Colon (tissue), 2 donors: ENCODE results near the gene GLIS1.

Experiments
- FAIRE-seq: peaks from 2 replicates; lab custom pipeline; 2012; peaks lifted over from hg19 to GRCh38; lab: Jason Lieb, UNC
- donor health status: control.
- donor health status: control.

Gene GLIS1

DNA sequence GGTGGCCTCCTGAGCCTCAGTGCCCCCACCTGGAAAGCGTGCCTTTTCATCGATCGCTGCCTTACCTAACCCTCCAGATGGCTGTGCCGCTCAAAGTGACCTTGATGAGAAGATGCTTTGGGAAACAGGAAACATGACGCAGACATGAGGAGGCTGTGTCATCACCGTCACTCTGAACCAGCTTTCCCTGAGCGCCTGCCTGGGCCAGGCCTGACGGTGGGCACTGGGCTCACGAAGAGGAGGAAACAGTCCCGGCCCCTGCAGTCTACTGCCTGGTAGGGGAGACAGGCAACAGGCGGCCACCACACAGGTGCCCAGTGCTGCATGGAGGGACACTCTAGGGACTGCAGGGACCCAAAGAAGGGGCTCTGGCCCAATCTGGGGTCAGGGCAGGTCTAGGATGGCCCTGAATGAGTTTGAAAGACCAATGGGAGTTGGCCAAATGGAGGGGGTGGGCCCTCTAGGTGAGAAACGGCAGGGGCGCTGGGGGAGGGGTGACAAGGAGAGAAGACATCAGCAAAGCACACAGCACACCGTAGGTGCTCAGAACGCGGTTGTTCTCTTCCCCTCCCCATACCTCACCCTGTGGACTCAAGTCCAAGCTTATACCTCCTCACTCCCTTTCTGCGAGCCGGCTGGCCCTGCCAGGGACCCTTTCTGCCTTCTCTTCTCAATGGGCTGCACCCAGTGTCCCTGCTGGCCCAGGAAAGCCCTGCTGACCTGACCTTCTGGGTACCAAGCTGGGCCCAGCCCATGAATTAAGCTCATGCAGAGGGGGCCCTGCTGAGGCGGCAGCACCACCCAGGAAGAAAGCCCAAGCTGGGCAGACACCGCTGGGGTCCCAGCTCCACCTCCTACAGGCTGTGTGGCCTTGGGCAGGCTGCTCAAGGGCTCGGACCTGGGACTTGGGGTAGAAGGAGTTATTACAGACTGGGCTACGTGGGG, 44.9 kb downstream of the GLIS1 start:
- no peak for FAIRE-seq

DNA sequence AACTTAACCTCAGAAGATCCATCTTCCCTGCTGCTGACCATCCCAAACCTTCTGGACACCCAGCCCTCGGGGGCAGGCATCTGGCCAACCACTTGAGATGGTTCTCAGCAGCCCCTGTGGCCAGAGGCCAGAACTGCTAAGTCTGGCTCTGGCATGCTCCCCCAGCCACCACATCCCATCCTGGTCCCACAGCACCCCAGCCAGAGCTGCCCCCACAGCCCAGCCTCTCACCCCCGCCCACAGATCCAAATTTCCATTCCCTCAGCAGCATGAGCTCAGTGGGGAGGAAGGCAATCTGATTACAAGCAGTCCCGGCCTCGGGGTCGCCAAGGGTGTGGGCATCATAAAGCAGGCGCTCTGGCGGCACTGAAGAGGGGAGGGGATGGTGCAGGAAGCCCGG, 45.6 kb downstream of the GLIS1 start:
- no peak for FAIRE-seq

DNA sequence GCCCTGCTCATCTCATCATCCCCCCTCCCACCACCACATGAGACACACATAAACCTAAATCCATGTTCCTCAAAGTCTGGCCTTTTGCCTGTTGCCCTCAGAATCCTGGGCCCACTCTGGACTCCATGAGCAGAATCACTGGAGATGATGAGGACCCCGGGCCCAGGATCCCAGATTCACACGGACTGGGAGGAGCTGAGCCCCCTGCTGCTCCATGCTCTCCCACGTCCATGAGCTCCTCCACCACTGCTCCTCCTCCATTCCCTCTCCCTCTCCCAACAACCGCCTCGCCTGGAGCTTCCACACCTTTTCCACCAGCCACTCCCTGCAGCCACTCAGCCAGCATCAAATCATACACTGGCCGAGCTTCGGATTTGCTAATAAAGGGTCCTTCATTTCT, 47.6 kb downstream of the GLIS1 start:
- FAIRE-seq = no peak

DNA sequence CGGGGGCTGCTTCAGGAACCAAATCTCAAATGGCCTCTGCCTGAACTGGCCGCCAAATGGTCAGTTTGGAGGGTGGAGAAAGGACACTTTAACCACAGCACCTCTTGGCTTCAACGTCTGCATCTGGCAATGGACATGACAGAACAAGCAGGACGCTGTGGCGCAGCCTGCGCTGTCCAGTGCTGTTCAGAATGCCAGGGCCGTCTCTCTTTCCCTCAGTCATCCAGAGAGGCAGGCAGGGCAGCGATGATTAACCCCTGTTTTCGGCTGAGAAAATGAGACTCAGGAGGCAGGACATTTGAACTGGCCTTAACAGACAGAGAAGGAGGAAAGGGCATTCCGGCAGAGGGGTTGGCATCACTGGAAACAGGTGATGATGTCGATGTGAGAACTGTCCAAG, 48.6 kb downstream of the GLIS1 start:
- no peak for FAIRE-seq

DNA sequence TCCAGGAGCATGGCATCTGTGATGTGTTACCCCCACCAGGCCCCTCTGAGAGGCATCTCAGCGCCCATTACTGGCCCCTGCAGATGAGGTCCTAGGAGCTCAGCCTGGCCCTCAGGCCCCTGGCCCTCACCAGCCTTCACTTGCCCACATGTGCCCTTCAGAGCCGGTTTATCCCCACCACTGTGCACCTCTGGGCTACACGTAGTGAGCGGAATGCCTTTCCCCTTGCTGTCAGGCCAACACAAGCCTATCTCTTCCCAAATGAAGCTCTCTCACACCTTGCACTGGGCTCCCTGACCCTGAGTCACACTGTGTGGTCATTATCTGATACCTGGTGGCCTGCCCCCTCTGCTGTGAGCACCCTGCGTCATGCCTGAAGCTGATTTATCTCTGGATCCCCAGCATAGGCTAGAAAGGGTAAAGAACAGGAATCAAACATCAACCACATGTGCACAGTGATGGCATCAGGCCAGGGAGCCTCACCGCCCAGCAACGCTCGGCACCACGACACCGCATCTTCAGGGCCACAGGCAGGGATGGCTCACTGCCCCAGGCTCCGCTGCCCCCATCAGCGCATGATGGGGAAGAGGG, 49.1 kb downstream of the GLIS1 start:
- FAIRE-seq = no peak

DNA sequence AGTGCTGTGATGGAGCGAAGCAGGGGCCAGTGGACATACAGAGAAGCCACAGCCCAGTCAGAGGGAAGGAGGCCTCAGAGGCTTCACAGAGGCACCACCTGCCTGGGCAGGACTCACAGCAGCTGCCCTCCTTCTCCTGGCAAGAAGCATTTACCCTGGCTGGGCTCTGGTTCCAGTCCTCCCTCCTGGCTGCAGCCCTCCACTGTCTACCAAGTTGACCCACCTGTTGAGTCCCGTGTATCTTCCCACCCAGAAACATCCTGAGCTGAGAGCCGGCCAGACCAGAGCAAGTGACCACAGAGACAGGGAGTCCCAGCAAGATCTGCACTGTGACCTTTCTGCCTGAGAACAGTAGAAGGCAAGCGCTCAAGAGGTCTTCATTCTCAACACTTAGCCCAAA, 49.7 kb downstream of the GLIS1 start:
- no peak for FAIRE-seq

DNA sequence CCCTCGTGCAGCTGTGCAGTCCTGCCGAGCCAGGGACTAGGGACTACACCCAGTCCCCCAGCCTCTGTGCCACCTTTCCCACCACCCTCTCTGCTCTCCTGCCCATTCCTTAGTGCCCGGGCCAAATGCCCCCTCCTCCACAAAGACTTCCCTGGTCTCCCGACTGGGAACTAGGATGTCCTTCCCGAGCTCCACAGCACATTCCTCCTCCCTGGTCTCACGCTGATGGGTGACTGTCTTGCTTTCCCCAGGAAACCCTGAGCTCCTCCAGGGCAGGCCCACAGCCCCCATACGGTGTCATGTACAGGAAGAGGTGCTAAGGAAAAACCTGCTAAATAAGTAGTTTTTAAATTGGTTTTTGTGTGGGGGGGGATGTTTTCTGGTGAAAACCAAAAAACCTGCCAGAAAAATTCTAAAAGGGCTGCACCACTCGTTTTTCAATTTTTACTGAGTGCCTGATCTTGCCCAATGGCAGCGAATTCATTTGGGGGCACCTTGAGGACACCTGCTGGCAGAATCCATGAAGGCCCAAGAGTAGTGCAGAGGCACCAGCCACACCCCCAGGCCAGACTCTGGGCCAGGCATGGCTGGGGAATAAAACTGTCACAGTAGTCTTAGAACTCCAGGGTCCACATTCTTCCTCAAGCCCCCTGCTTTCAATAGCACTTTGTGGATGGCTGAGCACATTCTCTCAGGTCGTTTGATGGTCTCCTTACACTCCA, 50.4 kb downstream of the GLIS1 start:
- FAIRE-seq = no peak

DNA sequence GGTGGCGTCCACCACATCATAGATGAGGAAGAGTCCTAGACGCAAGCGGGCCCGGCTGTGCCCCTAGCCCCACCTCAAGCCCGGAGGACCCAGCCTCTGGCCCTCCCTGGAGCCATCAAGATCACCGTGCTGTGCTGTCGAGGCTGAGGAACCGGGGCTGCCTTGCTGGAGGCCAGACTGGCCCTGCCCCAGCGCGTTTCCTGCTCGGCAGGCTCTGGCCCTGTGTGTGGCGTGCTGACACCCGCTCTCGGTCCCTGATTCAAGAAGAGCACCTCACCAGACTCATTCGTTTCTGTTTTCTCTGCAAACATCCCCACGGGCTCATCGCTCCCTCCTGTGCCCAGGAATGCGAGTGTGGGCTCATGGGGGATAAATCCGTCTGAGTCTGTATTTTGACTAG, 51.1 kb downstream of the GLIS1 start:
- FAIRE-seq = no peak

DNA sequence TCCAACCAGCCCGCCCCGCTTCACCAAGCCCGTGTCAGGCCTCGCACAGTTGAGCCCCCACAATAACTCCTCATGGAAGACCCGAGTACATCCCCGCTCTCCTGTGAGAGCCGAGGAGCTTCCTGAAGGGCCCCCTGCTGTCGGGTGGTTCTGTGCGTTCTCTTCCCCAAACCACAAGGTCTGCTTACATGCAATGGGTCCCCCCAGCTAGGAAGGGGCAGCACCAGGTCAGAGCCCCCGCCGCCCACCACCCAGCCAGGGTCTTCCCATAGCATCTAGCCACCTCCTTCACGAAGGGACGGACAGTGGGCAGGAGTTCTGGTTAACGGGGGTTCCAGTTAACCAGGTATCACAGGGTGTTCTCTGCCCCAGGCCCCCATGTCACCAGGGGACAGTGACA, 51.5 kb downstream of the GLIS1 start:
- no peak for FAIRE-seq

DNA sequence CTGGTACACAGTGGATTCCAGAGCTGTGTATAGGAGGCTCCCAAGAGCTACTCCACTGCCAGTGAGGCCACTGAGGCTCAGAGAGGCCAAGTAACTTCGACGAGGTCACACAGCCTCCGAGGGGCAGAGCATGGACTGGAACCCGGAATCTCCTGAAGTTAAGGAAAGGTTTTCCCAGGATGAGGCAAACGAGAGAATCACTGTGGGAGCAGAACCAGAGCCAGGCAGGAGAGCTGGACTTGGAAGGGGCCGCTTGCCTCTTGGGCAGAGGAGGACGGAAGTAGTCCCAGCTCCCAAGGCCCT, 52.0 kb downstream of the GLIS1 start:
- no peak for FAIRE-seq

DNA sequence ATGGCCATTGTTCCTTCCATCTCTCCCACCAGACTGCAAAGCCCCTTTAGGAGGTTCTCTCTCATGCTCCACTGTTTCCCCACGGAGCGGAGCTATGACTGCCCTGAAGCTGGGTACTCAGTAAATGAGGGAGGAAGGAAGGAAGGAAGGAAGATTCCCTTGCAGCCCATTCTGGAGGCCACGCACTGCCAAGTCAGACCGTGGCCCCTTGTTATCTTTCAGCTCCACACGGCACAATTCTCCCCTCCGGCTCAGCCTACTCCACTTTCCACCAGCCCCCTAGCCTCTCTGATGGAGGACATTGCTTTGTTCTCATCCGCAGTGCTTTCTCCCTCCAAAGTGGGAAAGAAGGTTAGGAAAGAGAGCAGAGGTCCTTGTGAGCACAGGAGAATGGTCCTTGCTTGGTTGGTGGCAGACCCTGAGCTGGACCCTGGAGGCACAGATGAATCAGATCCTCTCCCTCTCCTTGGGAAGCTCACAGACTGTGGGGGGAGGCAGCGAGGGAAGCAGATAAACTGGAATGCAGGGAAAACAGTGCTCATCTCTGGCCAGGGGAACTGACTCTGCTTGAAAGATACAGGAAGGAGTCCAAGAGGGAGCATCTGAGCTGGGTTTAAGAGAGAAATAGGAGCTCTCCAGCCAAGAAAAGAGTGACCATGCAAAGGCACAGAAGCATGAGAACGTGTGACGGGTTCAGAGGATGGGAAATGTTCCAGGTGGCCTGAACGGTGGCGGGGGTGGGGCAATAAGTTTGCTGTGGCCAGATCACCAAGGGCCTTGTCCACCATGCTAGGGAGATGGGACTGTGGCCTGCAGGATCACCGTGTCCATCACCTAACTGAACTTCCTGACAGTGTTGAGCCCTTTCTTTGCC, 52.6 kb downstream of the GLIS1 start:
- FAIRE-seq = no peak

DNA sequence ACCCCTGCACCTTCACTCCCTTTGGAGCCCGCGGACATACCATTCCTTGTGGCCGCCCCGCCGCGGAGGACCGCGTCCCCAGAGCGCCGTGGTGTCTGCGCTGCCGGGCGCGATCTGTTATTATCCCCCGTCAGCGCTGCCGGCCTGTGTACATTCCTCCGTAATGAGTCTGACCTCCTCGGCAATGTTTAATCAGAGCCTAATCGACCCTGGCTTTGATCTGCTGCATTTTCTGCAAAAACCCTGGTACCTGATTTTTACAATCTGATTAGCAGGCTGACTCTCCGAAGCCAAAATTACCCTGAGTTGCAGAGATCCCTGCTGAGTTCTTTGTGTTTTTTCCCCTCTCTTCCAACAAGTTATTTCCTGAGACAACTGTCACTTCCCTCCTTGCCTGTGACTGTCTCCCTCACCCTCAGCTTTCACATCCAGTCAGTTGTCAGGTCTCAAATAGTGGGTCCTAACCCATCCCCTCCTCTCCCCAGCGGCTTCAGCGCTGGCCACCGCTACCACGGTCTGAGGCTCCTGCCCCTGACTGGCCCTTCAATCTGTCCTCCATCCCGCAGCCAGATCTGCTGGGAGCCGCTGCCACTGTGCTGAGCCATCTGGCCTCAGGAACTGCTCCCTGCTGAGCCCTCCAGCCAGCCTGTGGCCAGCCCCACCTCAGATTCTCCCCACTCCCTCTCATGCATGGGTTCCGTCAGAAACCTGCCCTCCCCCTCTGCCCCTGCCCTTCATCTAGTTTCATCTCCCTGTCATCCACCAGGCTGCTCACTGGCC, 53.5 kb downstream of the GLIS1 start:
- FAIRE-seq = no peak

DNA sequence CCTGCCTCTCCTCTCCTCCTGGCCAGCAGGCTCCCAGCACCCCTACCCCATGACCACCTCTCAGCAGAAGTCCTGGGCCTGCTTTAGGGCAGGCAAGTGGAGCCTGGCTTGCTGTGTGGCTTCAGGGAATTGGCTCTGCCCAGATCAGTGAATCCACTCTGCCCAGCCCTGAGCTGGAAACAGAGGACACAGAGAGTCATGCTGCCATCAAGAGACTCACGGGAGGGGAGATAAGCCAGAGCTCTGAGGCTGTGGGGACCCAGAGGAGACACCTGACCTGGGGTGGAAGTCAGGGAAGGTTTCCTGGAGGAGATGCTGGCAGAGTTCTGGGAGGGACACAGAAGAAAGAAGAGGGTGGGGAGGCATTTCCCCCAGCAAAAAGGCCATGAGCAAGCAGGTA, 54.2 kb downstream of the GLIS1 start:
- FAIRE-seq = no peak

DNA sequence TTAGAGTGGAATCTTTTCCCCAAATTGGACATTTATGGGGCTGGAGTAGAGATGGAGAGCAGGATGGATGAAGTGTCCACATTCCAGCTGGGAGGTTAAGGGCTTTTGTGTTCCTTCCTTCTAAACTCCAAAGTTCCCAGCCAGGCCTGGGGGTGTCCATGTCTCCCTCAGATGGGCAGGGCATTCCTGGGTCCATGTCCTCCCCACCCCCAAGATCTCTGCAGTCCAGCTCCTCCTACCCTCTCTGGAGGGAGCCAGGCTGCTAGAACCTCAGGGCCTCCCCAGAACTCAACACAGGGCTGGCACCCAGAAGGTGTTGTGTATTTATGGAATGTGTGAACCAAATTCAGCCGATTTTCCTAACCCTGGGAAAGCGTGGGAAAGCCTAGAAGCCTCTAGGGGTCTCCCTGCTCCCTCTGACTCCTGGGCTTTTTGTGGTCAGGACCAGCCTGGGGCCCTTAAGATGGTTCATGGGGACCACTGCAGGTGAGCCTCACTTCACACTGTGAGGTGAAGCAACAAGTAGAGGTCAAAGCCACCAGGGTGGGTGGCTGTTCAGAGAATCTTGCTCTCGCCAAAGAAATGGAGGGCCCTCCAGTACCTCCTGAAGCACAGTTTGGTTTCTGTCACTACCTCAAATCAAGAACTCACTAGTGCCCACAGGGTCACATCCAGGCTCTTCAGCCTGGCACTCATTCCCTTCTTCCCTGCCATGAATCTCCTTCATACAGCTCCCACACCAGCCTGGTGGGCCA, 54.8 kb downstream of the GLIS1 start:
- FAIRE-seq = no peak

DNA sequence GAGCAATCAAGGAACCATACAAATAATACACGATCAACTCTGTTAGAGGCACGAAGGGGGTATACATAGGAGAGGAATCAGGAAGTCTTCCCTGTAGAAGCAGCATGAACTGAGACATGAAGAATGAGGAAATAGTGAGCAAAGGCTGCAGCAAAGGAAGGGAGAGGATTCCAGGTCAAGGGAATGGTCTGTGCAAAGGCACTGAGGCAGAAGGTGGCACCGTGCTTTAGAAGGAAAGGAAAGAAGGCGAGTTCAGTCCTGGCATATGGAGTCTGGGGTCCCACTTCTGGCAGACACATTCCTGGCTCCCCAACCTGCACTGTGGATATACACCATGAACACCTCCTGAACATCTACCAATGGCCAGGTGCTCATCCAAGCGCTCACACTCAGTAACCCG, 56.1 kb downstream of the GLIS1 start:
- no peak for FAIRE-seq

DNA sequence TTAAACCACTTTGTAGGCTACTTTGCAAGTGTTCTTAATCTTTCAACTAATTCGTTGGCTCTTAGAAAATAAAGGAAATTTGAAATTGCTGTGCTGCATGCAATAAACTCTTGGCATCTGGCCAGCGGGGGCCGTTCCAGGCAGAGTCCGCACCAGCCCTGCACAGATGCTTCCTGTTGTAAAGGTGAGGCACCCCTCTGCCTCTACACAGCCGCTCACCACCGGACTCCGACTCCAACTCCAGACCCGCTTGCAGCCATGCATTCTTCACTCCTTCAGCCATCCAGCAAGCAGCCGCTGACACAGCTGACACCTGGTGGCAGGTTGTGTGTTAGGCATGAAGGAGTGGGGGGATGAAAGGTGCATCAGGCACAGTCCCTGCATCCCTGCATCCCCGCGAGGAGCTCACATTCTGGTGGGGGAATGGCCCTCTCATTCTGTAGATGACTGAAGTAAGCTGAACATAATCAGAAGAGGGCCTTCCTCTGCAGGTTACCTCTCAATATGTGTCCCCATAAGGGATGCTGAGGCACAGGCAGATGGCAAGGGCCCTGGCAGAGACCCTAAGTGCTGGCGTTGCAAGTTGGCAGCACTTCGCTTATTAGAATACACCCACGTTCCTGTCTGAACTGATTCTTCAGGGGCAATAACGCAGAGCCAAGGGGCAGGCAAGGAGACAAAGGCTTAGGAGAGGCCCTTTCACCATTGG, 56.8 kb downstream of the GLIS1 start:
- no peak for FAIRE-seq

DNA sequence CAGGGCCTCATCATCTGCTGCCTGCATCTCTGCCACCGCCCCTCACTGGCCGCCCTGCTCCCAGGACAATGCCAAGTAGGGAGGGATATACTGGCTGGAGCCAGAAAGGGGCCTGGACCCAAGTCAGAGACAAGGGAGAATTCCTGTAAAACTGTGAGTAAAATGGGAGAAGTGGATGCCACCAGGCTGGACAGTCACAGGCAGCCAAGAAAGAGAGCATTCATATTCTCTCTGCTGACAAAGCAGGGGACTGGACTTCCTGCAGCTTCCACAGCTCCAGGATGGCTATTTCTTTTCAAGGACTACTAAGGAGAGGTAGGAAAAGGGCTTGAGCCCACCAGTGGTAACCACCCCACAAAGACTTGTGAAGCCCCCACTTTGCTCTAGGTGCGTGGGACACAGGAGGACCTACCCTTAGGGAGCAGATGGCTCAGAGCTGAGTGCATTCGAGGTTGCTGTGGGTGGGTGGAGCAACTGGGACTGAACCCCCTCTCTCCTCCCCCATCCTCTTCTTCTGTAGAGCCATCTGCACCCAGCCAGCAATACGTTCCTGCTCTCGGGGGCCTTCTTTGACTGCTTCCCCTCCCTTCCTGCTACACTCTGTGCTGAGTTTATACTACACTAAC, 57.5 kb downstream of the GLIS1 start:
- FAIRE-seq = no peak

DNA sequence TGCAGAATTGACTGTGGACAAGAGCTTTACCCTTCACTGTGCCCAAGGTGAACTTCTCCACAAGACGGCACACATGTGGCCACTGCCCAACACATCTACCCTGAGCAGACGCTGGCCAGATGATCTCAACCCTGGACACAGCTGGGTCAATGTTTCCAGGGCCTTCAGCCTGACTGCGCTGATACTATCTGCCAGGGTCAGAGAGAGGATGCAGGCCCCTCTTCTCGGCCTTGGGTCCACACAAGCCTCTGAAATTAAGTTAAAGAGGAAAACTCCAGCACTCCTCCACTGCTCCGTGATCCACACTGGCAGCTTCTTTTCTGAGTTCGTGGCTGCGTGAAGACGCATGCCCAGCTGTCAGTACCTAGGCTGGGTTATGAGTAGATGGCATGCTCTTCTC, 58.1 kb downstream of the GLIS1 start:
- no peak for FAIRE-seq

DNA sequence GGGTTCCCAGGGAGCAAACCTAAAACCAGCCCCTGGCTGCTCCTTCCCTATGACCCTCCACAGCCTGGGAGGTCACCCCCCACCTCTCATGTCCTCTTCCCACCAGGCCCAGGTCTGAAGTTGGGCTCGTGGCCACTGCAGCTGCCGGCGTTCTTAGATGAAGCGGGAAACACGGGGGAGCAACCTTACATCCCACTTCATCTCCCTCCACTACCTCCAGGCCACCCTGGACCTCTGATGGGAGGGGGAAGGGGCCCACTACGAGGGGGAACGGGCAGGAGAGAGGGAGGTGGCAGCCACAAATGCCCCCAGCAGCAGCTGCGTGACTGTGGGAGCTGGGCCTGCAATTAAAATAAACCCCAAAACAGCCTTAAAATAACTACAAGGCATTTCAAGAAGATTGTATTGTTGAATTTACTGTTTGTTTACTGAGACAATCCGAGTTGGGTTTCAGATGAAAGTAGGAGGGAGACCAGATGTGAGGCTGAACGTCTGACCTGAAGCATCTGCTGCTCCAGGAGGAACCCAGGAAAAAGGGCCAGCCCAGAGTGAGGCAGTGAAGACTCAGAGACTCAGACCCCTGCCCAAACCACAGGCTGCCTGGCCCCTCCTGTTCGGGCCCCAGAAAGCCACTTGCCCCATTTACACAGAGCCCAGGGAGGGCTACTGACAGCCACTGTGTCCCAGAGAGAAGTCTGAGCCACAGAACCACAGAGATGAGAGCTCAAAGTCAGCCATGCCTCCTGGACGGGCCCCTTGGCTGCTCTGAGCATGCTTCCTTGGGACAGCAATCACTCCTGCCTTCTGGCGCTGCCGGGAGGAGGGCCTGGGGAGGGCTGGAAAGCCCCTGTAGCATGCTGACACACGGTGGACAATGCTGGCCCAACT, 59.8 kb downstream of the GLIS1 start:
- no peak for FAIRE-seq
